NCI-H2227 (cell line): ENCODE data around the gene THSD4.

Experiments
- DNase-seq: peaks from one replicate; lab custom pipeline; 2025; ENCODE audit not compliant: unreplicated experiment; lab: John Stamatoyannopoulos, UW

The THSD4 gene

GRCh38 chr15:71517751-71518150, 402.5 kb downstream of the THSD4 start:
- no peak for DNase-seq

- DNase-seq: no peak
These were observed 403.4 kb downstream of the THSD4 start for GRCh38 chr15:71518661-71519060.

DNA sequence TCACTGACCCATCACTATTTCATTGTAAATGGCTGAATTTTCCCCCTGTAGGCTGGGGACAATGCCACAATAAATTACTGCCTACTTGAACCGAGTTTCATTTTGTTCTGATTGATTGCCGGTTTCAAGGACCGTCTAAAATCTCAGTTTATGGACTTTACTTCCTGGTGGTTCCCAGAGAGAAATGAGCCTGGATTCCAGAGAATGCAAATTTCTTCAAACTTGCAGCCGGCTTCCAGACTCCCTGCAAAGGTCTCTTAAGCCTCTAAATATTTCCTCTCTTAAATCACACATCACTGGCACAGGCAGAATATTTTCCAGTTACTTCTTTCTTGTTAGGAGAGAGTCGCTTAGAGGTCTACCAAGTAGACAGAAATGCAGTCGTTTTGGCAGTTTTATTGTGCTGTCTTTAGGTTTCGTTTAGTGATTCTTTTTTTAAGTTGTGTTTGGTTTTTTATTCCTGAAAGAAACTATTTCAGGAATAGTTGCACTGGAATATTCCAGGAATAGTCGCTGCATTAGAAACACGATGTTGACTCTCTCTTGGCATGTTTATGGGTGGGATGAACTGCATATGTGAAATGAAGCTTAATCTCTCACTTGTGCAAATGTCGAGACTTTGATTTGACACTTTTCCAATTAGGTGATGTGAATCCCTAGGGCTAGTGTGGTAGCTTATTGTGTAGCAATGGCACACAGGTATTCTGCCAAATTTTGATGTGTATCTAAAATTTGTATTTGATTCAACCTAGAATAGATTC, 411.0 kb downstream of the THSD4 start:
- DNase-seq: no peak

DNA sequence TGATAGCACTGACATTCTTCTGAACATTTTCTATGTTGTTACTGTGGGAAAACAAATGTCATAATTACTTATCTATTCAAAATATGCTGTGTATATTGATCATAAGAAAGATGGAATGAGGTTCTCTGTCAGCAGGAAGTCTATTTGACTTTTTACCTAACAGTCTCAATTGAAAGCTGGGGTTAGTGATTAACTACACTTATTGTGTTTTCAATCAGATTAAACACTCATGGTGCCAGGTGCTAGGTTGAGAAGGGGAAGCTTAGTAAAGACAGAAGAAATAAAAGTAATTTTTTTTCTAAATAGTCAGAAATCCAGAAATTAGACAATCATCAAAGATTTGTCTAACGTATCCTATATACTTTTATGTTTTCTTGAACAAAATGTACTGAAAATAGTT, 414.1 kb downstream of the THSD4 start:
- no peak for DNase-seq

DNA sequence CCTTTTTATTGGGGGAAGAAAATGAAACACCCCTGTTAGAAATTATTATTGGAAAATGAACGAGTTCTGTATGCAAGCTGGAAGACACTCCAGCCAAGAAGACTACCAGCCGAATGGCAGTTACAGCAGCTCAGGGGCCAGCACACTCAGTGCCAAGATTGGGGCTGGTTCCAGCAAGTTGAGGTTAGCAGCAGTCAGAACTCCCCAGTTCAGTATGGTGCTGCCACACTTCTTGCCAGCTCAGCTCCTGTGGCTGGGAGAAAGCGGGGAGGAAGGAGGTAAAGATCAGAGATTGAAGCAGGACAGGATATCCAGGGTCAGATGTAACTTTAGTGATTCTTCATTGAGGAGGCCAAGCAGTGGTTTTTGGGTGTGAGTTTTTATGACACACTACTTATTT, 414.8 kb downstream of the THSD4 start:
- DNase-seq: no peak

DNA sequence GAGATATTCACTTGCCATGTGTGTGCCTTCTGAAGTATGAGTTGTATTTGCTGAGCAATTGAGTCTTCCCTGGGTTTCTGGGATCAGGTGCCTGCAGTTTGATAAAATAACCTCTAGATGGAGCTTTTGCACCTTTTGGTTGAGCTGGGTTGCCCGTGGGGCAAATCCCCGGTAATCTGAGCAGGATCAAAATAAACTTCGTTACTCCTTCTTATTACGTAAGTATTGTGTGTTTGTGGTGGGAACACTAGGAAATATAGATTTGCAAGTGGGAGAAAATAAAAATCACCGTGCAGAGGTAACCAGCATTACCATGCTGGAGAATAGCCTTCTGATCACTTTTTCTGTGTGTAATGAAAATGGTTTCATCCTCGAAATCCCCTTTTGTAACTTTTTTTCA, 417.7 kb downstream of the THSD4 start:
- peak; percentile 4 for DNase-seq

- DNase-seq: no peak
These were observed 422.9 kb downstream of the THSD4 start for GRCh38 chr15:71538181-71538580.

DNA sequence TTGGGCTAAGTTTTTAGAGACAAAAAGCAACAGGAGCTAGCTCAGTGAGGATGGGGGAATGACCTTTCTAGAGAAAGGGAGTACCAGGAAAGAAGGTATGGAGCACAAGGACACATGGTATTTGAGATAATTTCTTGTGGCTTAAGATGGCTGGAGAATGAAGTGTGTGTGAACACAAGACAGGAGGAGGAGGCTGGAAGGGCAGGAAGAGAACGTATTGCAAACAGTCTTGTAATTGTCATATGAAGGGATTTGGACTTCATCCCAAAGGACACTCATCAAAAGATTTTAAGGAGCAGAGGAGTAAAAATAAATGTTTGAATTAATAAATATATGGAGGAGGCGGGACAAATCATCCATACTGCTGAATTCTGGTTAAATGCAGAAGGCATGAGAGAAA, 426.5 kb downstream of the THSD4 start:
- no peak for DNase-seq

GRCh38 chr15:71542836-71543235, 427.6 kb downstream of the THSD4 start:
- no peak for DNase-seq

DNA sequence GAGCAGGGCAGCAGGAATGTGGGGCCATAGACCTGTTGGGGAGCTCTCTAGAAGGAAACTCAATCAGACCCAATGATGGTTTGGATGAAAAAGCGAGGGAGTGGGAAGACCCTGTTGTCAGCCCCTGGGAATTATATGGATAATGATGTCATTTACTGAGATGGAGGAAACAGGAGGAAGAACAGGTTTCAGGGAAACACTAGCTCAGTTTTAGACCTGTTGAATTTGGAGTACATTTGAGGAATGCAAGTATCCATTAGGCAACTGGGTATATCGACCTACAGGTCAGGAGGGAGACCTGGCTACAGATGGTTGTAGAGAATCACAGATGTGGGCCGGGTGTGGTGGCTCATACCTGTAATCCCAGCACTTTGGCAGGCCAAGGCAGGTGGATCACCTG, 428.1 kb downstream of the THSD4 start:
- DNase-seq: no peak

DNA sequence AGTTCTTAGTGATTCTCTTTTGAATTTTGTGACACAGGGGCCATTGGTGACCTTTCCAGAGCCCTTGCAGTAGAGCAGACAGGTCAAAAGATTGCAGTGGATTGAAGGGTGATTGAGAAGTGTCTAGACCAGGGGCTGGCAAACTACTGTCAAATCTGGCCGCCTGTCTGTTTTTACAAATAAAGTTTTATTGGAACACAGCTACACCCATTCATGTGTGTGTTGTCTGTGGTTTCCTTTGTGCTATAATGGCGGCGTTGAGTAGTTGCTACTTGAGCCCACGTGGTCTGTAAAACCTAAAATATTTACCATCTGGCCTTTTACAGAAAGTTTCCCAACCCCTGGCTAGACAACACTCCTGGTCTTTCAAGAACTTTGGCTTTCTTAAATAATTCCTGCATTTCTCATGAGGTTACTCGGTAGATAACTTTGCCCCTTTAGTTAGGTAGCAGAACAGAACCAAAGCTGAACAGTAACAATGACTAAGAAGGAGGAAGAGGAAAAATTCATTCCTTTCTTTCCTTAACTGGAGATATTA, 430.0 kb downstream of the THSD4 start:
- DNase-seq: no peak

GRCh38 chr15:71545923-71546322, 430.7 kb downstream of the THSD4 start:
- DNase-seq: no peak

- peak; percentile 28 for DNase-seq
These were observed 431.7 kb downstream of the THSD4 start for GRCh38 chr15:71547011-71547410.

- DNase-seq: peak; percentile 24
These were observed 433.1 kb downstream of the THSD4 start for GRCh38 chr15:71548401-71548807.

DNA sequence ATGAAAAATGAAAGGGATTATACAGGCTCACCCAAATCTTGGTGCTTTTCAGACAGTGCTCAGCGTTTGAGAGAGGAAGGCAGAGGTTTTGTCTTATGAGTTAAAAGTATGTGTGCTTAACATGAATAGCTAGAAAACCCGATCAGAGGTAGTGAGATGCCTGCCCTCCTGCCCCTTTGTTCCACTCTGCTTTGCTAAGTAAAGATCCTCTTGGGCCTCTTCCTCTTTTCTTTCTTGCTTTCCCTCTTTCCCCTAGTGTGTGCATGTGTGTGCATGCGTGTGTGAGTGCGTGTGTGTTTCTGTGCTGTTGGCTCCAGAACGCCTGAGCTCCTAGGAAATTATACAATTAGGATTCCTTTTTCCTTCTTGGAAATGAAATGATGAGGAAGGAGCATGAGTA, 433.8 kb downstream of the THSD4 start:
- peak; percentile 18 for DNase-seq

DNA sequence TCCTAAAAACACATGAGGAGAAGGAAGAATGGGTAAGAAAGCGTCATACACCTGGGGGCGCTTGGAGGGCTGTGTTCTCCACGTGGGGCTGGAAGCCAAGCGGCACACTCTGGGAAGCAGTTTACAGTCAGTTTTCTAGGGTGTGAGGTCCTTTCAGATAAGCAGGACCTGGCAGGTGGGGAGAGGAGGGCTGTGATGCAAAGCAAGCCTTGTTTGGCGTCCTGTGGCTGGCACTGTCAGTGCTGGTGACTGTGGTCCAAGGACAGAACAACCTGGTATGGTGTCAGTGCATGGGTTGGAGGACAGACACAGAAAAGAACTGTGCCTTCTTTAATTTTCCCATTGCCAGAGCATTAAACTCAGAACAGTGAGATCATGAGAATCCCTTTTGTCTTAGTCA, 434.4 kb downstream of the THSD4 start:
- DNase-seq: no peak

DNA sequence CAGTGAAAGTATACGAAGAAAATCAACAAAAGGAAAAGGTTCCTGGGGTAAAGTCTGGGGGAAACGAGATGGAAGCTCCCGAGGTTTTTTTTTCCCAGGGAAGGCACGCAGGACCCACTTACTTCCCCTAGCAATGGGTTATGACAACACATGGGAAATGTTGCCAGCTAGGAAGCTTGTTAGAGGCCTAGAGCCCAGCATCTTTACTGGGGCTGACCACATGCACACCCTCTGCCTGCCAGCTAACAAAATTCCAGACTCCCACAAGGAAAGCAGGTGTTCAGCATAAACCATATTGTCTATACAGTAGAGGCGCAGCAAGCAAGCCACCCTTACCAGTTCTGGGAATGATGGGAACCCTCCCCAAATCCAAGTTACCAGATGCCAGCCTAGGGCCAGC, 436.3 kb downstream of the THSD4 start:
- DNase-seq: no peak

DNA sequence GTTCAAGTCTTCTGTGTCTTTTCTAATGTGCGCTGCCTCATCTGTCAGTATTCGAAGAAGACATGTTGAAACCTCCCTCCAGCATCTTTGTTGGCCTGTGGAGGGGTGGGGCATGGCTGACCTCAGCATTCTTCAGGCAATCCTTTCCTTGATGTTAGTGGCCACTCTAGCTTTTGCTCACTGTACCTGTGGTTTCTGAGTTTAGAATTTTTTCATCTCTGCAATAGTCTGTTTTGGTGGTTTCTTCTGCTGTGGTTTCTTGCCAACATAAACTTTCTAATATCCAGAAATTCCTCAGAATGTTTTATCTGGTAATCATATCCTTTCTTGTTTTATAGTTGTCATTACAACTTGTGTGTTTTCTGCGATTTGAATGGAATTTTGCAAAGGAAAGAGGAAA, 443.8 kb downstream of the THSD4 start:
- DNase-seq: no peak

DNA sequence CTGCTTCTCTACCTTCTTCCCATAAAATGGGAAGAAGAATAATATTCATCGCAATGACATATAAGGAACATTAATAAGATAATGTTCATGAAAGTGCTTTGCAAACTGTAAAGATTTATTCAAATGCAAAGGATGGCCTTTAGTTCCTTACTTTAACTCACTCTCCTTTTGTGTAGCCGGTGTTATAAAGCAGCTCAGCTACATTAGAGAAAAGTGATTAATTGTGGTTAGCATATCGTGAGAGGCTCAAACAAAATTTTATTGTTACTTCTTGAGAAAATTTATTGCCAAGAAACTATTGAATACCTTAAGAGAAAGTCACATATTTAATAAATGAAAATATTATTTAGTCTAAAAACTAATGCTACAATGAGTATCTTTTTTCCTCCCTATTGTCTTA, 444.3 kb downstream of the THSD4 start:
- no peak for DNase-seq

DNA sequence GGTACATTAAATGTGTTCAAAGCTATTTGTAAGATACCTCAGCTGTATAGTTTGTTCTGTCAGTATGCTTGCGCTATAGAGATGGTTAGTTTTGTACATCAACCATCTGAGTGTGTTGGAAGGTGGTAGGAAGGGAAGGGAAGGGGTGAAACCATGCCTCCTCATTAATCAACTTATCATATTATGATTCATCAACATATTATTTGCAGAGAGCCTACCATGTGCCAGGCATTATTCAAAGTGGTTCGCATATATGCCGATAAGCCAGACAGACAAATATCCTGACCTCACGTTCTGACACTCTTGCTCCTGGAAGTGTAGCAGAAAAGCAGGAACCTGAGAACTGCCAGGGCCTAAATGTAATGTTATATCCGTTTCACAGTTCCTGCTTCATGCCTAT, 447.0 kb downstream of the THSD4 start:
- no peak for DNase-seq

GRCh38 chr15:71564217-71564616, 448.9 kb downstream of the THSD4 start:
- DNase-seq: no peak

- DNase-seq: no peak
These were observed 449.7 kb downstream of the THSD4 start for GRCh38 chr15:71565006-71565405.

DNA sequence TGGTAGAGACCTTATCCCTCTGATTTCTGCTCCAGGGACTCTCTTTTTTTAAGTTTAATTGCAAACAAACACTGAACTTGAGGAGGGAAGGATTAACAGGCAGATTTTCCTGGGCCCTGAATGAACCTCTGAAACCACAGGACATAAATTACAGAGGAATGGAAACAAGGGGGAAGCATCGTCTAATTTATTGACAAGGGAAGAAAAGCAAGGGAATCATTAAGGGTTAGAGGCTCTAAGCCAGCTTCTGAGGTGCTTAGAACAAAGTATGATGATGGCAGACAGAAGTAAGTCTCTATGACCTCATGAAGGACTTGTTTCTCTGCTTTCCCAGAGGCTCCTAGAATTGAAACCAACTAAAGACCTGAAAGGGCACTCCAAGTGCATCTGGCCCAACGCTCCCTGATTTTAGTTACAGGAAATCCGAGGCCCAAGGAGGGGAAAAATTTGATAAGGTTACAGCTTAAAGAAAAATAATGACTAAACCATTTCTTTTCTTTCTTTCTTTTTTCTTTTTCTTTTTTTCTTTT, 450.4 kb downstream of the THSD4 start:
- no peak for DNase-seq
